Measurements from ENCODE around the gene SAMD8. TPM values are rescaled to one million over a fixed set of nuclear protein-coding genes. Genes with fewer than 3 reads are reported as not detected.
A peak's percentile ranks its signal among the peaks of the same experiment; 100 is the strongest.

SAMD8 gene
- total and polyA plus RNA-seq, 8 donors = 12.9 to 22.4 (median 14.2) TPM

DNA sequence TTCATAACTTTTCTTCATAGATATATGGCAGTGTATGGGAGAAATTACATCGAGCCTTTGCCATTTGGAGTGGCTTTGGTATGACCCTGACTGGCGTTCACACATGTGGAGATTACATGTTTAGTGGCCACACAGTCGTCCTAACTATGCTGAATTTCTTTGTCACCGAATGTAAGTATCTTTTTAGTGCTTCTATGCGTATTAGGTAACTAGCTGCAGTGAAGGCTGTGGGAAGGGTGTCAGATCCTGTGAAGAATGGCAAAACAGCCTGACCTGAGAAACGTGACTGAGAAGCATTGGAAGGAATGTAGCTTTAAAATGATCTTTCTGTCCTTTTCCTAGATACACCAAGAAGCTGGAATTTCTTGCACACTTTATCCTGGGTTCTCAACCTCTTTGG is 64.6 kb downstream of the SAMD8 start:
- no peak overlapping the region for H3K4me3 ChIP-seq

DNA sequence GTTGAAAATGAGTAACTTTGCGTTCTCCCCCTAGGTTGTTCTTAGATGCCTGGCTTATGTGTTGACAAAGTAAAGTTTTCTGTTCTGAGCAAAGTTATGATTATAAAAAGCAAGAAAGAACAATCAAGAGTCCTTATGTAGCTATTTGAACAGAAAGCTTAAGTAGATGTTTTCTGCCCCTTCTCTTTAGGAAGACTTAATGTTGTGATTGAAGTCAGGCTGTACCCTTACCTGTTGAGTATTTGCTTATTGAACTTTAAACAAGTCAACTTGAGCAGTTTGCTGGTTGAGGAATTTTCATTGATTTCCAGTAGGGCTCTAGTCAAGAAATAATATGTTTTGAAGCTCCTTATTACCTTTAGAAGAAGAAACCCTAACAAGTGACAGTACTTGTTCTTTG is 65.3 kb downstream of the SAMD8 start:
- TF ChIP-seq, protein P1, sequence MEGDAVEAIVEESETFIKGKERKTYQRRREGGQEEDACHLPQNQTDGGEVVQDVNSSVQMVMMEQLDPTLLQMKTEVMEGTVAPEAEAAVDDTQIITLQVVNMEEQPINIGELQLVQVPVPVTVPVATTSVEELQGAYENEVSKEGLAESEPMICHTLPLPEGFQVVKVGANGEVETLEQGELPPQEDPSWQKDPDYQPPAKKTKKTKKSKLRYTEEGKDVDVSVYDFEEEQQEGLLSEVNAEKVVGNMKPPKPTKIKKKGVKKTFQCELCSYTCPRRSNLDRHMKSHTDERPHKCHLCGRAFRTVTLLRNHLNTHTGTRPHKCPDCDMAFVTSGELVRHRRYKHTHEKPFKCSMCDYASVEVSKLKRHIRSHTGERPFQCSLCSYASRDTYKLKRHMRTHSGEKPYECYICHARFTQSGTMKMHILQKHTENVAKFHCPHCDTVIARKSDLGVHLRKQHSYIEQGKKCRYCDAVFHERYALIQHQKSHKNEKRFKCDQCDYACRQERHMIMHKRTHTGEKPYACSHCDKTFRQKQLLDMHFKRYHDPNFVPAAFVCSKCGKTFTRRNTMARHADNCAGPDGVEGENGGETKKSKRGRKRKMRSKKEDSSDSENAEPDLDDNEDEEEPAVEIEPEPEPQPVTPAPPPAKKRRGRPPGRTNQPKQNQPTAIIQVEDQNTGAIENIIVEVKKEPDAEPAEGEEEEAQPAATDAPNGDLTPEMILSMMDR (IDR thresholded peaks at IDR 0.05) = no peak
- ATAC-seq (peak; percentile 74), DNase-seq (no peak)
- peaks cover 0 to 29% of the 10 kb centered on the region in 2 donors for H3K36me3 ChIP-seq
- no peaks in the 10 kb centered on the region for H3K9me3 ChIP-seq
- intact Hi-C loops (cut with DNase I) = no loop called here
- no peaks in the 10 kb centered on the region for H3K27me3 ChIP-seq
- no peak overlapping the region for H3K4me3 ChIP-seq
- no peaks in the 10 kb centered on the region for H3K4me1 ChIP-seq
- no peak overlapping the region for H3K27ac ChIP-seq

More for the DNA sequence above, 64.6 kb downstream of the SAMD8 start:
- intact Hi-C loops (cut with DNase I) = no loop called here
- Histone ChIP-seq H3K36me3 (peaks cover 0 to 34% of the 10 kb centered on the region in 2 donors), H3K9me3 (no peaks in the 10 kb centered on the region), H3K27ac (no peak overlapping the region), H3K27me3 (no peaks in the 10 kb centered on the region), H3K4me1 (no peaks in the 10 kb centered on the region)
- ATAC-seq (no peak), DNase-seq (no peak)
- TF ChIP-seq, protein P1 (IDR thresholded peaks at IDR 0.05) = no peak

DNA sequence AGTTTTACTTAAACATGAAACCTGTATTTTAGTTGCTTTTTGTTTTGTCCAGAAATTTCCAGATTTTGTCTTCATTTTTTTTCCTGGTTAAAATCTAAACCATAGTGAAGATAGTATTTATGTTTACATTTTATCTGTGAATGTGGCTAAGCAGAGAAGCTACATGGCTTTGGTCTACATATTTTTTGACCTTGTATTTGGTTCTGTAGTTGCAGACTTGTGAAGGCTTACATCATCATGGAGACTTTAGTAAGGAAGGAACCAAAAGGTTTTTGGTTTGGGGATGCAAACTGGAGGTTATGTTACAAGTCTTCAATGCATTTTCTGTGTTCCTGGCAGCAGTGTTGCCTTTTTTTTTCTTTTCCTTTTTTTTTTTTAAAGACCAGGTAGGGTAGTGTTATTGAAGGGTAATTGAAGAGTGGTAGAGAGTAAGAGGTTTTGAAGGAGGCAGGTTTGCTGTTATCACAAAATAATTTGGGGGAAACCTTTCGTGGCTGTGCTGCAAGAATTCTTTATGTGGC is 68.3 kb downstream of the SAMD8 start:
- intact Hi-C loops (cut with DNase I) = no loop called here
- TF ChIP-seq, protein P1 (IDR thresholded peaks at IDR 0.05) = no peak
- no peak for DNase-seq
- Histone ChIP-seq H3K4me3 (no peak overlapping the region), H3K36me3 (peaks cover 0 to 28% of the 10 kb centered on the region in 2 donors), H3K4me1 (no peaks in the 10 kb centered on the region), H3K9me3 (no peaks in the 10 kb centered on the region), H3K27ac (no peak overlapping the region), H3K27me3 (no peaks in the 10 kb centered on the region)
- ATAC-seq = no peak

DNA sequence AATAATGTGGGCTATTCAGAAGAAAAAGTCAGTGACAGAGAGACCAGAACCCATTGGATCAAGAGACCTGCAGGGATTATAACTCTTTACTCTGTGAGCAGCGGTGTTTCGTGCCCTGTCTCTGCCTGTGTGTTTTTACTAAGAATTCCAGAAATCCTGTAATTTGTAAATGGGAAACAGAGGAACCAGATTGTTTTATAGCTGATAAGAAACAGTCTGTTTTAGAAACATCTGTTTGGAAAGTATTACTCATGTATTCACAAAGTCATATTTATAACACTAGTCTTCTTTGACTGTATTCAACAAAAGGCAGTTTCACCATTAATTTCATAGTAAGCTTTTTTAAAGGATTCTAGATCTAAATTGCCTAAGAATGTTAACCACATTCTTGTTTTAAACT is 69.1 kb downstream of the SAMD8 start:
- intact Hi-C loops (cut with DNase I) = no loop called here
- no peaks in the 10 kb centered on the region for H3K27me3 ChIP-seq
- TF ChIP-seq, protein P1 (IDR thresholded peaks at IDR 0.05) = no peak
- ATAC-seq (no peak), DNase-seq (no peak)
- H3K9me3 ChIP-seq = no peaks in the 10 kb centered on the region
- H3K4me1 ChIP-seq = no peaks in the 10 kb centered on the region
- peaks cover 0 to 22% of the 10 kb centered on the region in 2 donors for H3K36me3 ChIP-seq
- no peak overlapping the region for H3K27ac ChIP-seq
- no peak overlapping the region for H3K4me3 ChIP-seq

DNA sequence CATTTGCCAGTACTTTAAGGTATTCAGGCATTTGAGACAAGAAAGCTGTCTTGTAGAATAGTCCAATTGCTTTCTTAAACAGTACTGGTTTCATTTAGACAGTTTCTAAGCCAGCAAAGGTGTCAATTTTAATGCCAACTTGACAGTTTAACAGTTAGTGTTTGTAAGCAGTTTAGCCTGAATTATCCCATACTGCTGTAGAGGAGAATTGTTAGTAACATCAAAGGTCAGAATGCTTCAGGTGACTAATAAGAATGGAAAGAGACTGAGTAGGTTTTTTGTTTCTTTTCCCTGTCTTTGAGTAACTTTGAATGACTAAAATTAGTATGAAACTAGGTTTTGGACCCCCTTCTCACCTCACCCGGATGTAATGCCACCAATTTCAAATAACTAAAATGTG is 69.6 kb downstream of the SAMD8 start:
- peaks cover 0 to 19% of the 10 kb centered on the region in 2 donors for H3K36me3 ChIP-seq
- ATAC-seq (no peak), DNase-seq (no peak)
- H3K27ac ChIP-seq = no peak overlapping the region
- H3K9me3 ChIP-seq = no peaks in the 10 kb centered on the region
- no peaks in the 10 kb centered on the region for H3K27me3 ChIP-seq
- no peaks in the 10 kb centered on the region for H3K4me1 ChIP-seq
- TF ChIP-seq, protein P1 (IDR thresholded peaks at IDR 0.05) = no peak
- no peak overlapping the region for H3K4me3 ChIP-seq
- intact Hi-C loops (cut with DNase I) = no loop called here

Data from left lung (tissue), 10 donors.